Measurements from ENCODE around the gene BRME1. TPM values are rescaled to one million over a fixed set of nuclear protein-coding genes. Genes with fewer than 3 reads are reported as not detected.
A peak's percentile ranks its signal among the peaks of the same experiment; 100 is the strongest.

BRME1 gene
- total RNA-seq, 6 experiments from 2014 or later: 0.34 to 3.7 (median 1.2) TPM

DNA sequence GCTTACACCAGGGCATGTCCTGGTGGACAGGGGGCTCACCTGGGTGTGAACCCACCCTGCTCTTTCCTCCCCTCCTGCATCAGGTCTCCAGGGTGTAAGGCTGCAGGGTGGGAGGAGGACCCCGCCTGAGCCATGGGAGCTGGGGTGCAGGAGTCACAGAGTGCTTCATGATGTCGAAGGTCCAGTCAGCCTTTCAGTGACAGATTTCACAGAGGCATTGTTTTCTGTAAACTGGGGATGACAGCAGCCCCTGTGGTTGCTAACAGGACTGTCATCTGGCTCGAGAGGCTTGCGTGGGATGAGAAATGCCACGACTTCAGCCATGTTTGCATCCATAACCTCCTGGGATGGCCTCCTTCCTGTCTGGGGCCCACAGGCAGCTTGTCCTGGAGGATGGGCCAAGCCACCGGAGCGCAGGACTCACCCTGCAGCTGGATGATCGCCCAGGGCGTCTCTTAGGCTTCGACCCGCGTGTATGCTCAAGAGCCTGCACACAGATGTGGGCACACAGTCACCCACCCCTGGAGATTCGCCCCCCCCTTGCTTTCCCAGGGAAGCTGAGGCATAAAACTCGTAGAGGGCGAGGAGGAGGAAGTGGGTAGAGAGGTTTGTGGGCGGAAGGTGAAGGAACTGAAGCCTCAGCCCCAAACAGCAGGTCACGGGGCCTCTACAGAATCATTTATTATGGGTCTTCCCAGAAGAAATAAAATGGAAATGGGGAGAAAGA is 24.1 kb downstream of the BRME1 start:
- H3K27me3 ChIP-seq: no peaks in the 10 kb centered on the region
- WGBS (ENCODE audit: insufficient coverage, low coverage, low lambda C conversion rate, missing lambda C conversion rate): 26% methylated on average over 10 of the region's 17 CpGs
- peaks cover 0 to 10% (median 3%) of the 10 kb centered on the region in 4 donors for H3K4me1 ChIP-seq
- no peaks in the 10 kb centered on the region for H3K36me3 ChIP-seq
- H3K9me3 ChIP-seq: no peaks in the 10 kb centered on the region
- no peak overlapping the region for H3K27ac ChIP-seq
- ATAC-seq (no peak), DNase-seq (peak in 2 of 3 donors; percentile 47 to 55)
- H3K4me3 ChIP-seq: no peak overlapping the region
- intact Hi-C loops (cut with DNase I): loop anchor here (10.0 kb wide), 2 partner anchors 163 to 173 kb away; no protein-coding TSS in a partner anchor
- TF ChIP-seq, protein P1, sequence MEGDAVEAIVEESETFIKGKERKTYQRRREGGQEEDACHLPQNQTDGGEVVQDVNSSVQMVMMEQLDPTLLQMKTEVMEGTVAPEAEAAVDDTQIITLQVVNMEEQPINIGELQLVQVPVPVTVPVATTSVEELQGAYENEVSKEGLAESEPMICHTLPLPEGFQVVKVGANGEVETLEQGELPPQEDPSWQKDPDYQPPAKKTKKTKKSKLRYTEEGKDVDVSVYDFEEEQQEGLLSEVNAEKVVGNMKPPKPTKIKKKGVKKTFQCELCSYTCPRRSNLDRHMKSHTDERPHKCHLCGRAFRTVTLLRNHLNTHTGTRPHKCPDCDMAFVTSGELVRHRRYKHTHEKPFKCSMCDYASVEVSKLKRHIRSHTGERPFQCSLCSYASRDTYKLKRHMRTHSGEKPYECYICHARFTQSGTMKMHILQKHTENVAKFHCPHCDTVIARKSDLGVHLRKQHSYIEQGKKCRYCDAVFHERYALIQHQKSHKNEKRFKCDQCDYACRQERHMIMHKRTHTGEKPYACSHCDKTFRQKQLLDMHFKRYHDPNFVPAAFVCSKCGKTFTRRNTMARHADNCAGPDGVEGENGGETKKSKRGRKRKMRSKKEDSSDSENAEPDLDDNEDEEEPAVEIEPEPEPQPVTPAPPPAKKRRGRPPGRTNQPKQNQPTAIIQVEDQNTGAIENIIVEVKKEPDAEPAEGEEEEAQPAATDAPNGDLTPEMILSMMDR (IDR thresholded peaks at IDR 0.05): no peak
- no peak for TF ChIP-seq POLR2A (IDR thresholded peaks at IDR 0.05)

DNA sequence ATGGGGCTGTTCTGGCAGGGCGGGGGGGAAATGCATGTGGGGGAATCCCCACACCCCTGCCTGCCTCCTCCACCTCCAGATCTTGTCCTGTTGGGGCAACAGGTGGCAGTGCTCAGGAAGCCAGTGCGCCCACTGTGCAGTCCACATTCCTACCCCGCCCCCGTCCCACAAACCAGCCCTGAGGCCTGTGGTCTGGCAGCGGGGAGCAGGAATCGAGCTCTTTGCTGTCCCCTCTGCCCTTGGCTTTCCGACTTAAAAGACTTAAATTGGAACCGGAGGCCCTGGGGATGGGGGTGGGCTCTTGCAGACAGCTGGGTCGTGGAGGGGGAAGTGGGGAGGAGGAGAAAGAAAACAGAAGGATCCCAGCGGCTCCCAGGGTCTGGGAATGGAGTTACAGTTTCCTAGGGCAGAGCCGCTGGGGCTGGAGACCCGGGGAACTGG is 24.6 kb downstream of the BRME1 start:
- Histone ChIP-seq H3K4me1 (peaks cover 0 to 10% (median 3%) of the 10 kb centered on the region in 4 donors), H3K27me3 (no peaks in the 10 kb centered on the region), H3K9me3 (no peaks in the 10 kb centered on the region), H3K36me3 (no peaks in the 10 kb centered on the region), H3K4me3 (no peak overlapping the region), H3K27ac (no peak overlapping the region)
- no peak for ATAC-seq
- intact Hi-C loops (cut with DNase I): loop anchor here (10.0 kb wide), 2 partner anchors 164 to 174 kb away; no protein-coding TSS in a partner anchor
- WGBS (ENCODE audit: insufficient coverage, low coverage, low lambda C conversion rate, missing lambda C conversion rate): 33% methylated on average over 5 of the region's 12 CpGs
- TF ChIP-seq POLR2A (IDR thresholded peaks at IDR 0.05): no peak
- TF ChIP-seq, protein P1 (IDR thresholded peaks at IDR 0.05): no peak
- DNase-seq: no peak

DNA sequence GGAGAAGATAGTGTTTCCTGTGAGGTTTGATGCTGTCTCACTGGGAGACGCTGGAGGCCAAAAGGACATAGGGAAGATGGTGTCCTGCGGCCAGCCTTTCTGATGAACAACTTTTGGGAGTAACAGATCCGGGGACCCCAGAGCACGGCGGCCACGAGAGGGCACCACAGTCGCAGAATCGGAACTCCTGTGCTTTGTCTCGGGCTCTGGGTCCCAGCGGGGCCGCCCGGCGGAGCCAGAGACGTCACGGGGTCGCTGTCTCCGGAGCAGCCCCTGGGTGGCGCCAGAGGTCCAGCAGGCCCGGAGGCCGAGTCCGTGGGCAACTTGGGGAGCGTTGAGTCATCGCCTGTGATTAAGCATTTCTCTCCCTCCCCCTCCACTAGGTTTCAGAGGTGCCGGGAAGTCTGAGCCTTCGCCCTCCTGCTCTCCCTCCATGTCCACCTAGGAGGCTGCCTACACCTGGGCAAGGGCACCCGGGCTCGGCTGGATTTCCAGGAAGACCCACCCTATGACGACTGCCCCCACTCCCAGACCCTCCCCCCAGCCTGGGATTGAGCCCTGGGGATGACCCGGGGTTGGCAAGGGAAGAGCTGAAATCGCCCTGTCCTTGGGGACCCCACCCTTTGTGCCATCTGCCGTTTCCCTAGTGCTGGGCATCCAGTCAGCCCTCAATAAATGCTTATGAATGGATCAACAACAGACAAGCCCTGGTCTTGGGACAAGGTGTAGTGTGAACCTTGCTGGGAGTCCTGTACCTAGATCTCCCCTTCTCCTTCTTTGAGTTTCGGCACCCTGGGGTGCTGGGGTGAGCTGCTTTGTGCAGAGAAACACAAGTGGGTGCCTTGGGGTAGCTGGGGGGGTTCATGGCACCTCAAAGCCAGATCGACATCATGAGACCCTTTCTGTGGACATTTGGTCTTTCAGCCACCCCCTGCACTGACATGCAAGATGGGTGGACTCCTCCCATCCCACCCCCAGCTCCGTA is 25.6 kb downstream of the BRME1 start:
- intact Hi-C loops (cut with DNase I): loop anchor here (10.0 kb wide), 2 partner anchors 164 to 174 kb away; no protein-coding TSS in a partner anchor
- TF ChIP-seq, protein P1 (IDR thresholded peaks at IDR 0.05): peak; percentile 99 to 100 (median 100)
- TF ChIP-seq POLR2A (IDR thresholded peaks at IDR 0.05): peak; percentile 33

DNA sequence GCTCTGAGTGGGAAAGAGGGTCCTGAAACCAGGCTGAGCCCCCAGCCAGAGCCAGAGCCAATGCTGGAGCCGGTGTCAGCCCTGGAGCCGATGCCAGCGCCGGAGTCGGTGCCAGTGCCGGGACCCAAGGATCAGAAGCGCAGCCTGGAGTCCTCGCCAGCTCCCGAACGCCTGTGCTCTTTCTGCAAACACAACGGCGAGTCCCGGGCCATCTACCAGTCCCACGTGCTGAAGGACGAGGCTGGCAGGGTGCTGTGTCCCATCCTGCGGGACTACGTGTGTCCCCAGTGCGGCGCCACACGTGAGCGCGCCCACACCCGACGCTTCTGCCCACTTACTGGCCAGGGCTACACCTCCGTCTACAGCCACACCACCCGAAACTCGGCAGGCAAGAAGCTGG is 28.6 kb downstream of the BRME1 start:
- Histone ChIP-seq H3K4me1 (peaks cover 0 to 10% (median 3%) of the 10 kb centered on the region in 4 donors), H3K36me3 (no peaks in the 10 kb centered on the region), H3K27me3 (peaks cover 0 to 7% of the 10 kb centered on the region in 2 donors), H3K9me3 (no peaks in the 10 kb centered on the region), H3K27ac (no peak overlapping the region), H3K4me3 (no peak overlapping the region)
- WGBS (ENCODE audit: insufficient coverage, low coverage, low lambda C conversion rate, missing lambda C conversion rate): no CpG with 5 or more reads among the region's 27 CpGs
- intact Hi-C loops (cut with DNase I): no loop called here
- DNase-seq (no peak), ATAC-seq (no peak)
- TF ChIP-seq, protein P1 (IDR thresholded peaks at IDR 0.05): no peak
- no peak for TF ChIP-seq POLR2A (IDR thresholded peaks at IDR 0.05)

More for the DNA sequence above, 25.6 kb downstream of the BRME1 start:
- WGBS (ENCODE audit: insufficient coverage, low coverage, low lambda C conversion rate, missing lambda C conversion rate): 9% methylated on average over 15 of the region's 34 CpGs
- Histone ChIP-seq H3K4me3 (peak overlapping the region in 2 of 3 donors; percentile 9 to 40), H3K4me1 (peaks cover 0 to 10% (median 3%) of the 10 kb centered on the region in 4 donors), H3K9me3 (no peaks in the 10 kb centered on the region), H3K36me3 (no peaks in the 10 kb centered on the region), H3K27ac (peak overlapping the region; percentile 14 to 75 (median 47)), H3K27me3 (no peaks in the 10 kb centered on the region)
- ATAC-seq (peak; percentile 98 to 100 (median 98)), DNase-seq (peak; percentile 96 to 98 (median 97))
